ENCODE data around the gene GPR183. TPM values are rescaled to one million over a fixed set of nuclear protein-coding genes. Genes with fewer than 3 reads are reported as not detected.

The GPR183 gene
- total and polyA plus RNA-seq, 10 of the 15 experiments (the other 5 are each of a cell fraction or from before 2014, with no cell fraction given), result 134 to 669 (median 225) TPM

GRCh38 chr13:99294958-99295357 is 12.2 kb downstream of the GPR183 start:
- Histone ChIP-seq H3K27me3 (replicated peaks in 1 of 2; ENCODE audit: control insufficient read depth in 2 of 2, insufficient read depth in 2 of 2, low read length in 1 of 2) (no peaks in the 10 kb centered on the region), H3K9ac (ENCODE audit: control insufficient read depth, insufficient read depth, low read length) (no peak overlapping the region), H3K36me3 (ENCODE audit: control insufficient read depth in 2 of 2, insufficient read depth in 2 of 2, low read length in 1 of 2) (peaks cover 6 to 15% of the 10 kb centered on the region in 2 experiments), H3K9me3 (replicated peaks; ENCODE audit: control insufficient read depth, insufficient read depth, low read length) (no peaks in the 10 kb centered on the region), H3K4me1 (ENCODE audit: control insufficient read depth, insufficient read depth, low read length) (peaks cover 9% of the 10 kb centered on the region), H3K4me2 (ENCODE audit: control insufficient read depth, insufficient read depth) (peak overlapping the region; percentile 64), H2AFZ (ENCODE audit: control insufficient read depth, low read depth, low read length) (no peak overlapping the region), H3K4me3 (peak overlapping the region; percentile 17; the same call in 1 of the 2 replicates), H3K27ac (ENCODE audit: control insufficient read depth, insufficient read depth) (no peak overlapping the region), H4K20me1 (ENCODE audit: control insufficient read depth, insufficient read depth) (peaks cover 3% of the 10 kb centered on the region; the same call in 1 of the 2 replicates), H3K79me2 (ENCODE audit: control insufficient read depth, insufficient read depth, low read length) (peaks cover 72% of the 10 kb centered on the region)
- in situ Hi-C loops (cut with MboI), result no loop called here
- FAIRE-seq, result no peak
- WGBS (ENCODE audit: insufficient coverage, insufficient replicate concordance, low lambda C conversion rate, missing lambda C conversion rate), result 16% methylated on average over 7 of the region's 7 CpGs
- ChIA-PET SMC1A (ENCODE audit: uncharacterized antibody, unreplicated experiment) (interaction anchor here (1.0 to 3.3 kb wide), 5 partner anchors 11 to 72 kb away, joined by 3 to 29 read pairs (median 5); no protein-coding TSS in a partner anchor), RAD21 (ENCODE audit: unreplicated experiment) (no interaction called here), POLR2A (no interaction called here), CTCF (interaction anchor here (0.7 to 1.9 kb wide), 2 partner anchors 26 to 29 kb away, joined by 3 to 5 read pairs; no protein-coding TSS in a partner anchor)
- DNase-seq (ENCODE audit: low read depth, low spot score), result no peak
- TF ChIP-seq SREBF2 (IDR thresholded peaks at IDR 0.05; ENCODE audit: low read length), result no peak
- TF ChIP-seq E2F4 (IDR thresholded peaks at IDR 0.05; ENCODE audit: low read depth, low read length), result no peak
- no peak; the same call in 1 of the 2 replicates for TF ChIP-seq ZBED1 (IDR thresholded peaks at IDR 0.05; ENCODE audit: borderline replicate concordance)
- peak; percentile 21 for TF ChIP-seq SMAD1 (IDR thresholded peaks at IDR 0.05; ENCODE audit: low read depth, partially characterized antibody)
- TF ChIP-seq CHD1 (IDR thresholded peaks at IDR 0.05; ENCODE audit: low read depth, low read length), result no peak
- no peak for TF ChIP-seq BCL11A (IDR thresholded peaks at IDR 0.05; ENCODE audit: low read depth, low read length)
- no peak for TF ChIP-seq CHD2 (IDR thresholded peaks at IDR 0.05; ENCODE audit: borderline replicate concordance, low read depth, low read length)
- TF ChIP-seq MEF2A (IDR thresholded peaks at IDR 0.05; ENCODE audit: insufficient read depth, low read depth, low read length), result no peak
- no peak for TF ChIP-seq JUNB (IDR thresholded peaks at IDR 0.05)
- TF ChIP-seq, protein P1, sequence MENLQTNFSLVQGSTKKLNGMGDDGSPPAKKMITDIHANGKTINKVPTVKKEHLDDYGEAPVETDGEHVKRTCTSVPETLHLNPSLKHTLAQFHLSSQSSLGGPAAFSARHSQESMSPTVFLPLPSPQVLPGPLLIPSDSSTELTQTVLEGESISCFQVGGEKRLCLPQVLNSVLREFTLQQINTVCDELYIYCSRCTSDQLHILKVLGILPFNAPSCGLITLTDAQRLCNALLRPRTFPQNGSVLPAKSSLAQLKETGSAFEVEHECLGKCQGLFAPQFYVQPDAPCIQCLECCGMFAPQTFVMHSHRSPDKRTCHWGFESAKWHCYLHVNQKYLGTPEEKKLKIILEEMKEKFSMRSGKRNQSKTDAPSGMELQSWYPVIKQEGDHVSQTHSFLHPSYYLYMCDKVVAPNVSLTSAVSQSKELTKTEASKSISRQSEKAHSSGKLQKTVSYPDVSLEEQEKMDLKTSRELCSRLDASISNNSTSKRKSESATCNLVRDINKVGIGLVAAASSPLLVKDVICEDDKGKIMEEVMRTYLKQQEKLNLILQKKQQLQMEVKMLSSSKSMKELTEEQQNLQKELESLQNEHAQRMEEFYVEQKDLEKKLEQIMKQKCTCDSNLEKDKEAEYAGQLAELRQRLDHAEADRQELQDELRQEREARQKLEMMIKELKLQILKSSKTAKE (IDR thresholded peaks at IDR 0.05; ENCODE audit: low read depth, poor library complexity, severe bottlenecking), result no peak
- no peak for TF ChIP-seq SPI1 (IDR thresholded peaks at IDR 0.05; ENCODE audit: borderline replicate concordance, insufficient read depth, low read depth, low read length)
- TF ChIP-seq PAX5 (IDR thresholded peaks at IDR 0.05; ENCODE audit: borderline replicate concordance, low read depth, low read length), result no peak
- 0 out of 2 replicates have a peak, but pooled peaks have one; percentile 10 for TF ChIP-seq ATF7 (IDR thresholded peaks at IDR 0.05; ENCODE audit: low read depth)
- TF ChIP-seq POLR2A (IDR thresholded peaks at IDR 0.05; ENCODE audit: low read depth, low read length), result no peak
- TF ChIP-seq TCF7 (IDR thresholded peaks at IDR 0.05; ENCODE audit: borderline replicate concordance), result no peak
- TF ChIP-seq WRNIP1 (IDR thresholded peaks at IDR 0.05; ENCODE audit: borderline replicate concordance, low read depth, low read length), result no peak
- 0 out of 2 replicates have a peak, but pooled peaks have one; percentile 16 for TF ChIP-seq POLR2AphosphoS5 (IDR thresholded peaks at IDR 0.05; ENCODE audit: low read length)
- TF ChIP-seq SMC3 (IDR thresholded peaks at IDR 0.05; ENCODE audit: borderline replicate concordance, low read length), result no peak
- TF ChIP-seq NFYB (IDR thresholded peaks at IDR 0.05; ENCODE audit: insufficient read depth, low read depth, low read length), result no peak
- no peak for TF ChIP-seq TCF3 (IDR thresholded peaks at IDR 0.05; ENCODE audit: borderline replicate concordance, insufficient read depth, low read depth, low read length)
- no peak for TF ChIP-seq SMAD5 (IDR thresholded peaks at IDR 0.05; ENCODE audit: low read depth)
- TF ChIP-seq, protein P2, sequence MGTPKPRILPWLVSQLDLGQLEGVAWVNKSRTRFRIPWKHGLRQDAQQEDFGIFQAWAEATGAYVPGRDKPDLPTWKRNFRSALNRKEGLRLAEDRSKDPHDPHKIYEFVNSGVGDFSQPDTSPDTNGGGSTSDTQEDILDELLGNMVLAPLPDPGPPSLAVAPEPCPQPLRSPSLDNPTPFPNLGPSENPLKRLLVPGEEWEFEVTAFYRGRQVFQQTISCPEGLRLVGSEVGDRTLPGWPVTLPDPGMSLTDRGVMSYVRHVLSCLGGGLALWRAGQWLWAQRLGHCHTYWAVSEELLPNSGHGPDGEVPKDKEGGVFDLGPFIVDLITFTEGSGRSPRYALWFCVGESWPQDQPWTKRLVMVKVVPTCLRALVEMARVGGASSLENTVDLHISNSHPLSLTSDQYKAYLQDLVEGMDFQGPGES (IDR thresholded peaks at IDR 0.05), result no peak
- TF ChIP-seq NFIC (IDR thresholded peaks at IDR 0.05; ENCODE audit: low read depth, low read length), result no peak
- no TSS peak for BruUV-seq (replicated peaks)
- ATAC-seq, result no peak
- intact Hi-C loops (cut with micrococcal nuclease; ENCODE audit: unreplicated experiment), result no loop called here

All from GM12878 (cell line).